Measurements from ENCODE around the gene UNC5B. TPM values are rescaled to one million over a fixed set of nuclear protein-coding genes. Genes with fewer than 3 reads are reported as not detected.

Gene UNC5B
- total RNA-seq, 2 donors from 2014 or later: 10.4 to 11.2 TPM

DNA sequence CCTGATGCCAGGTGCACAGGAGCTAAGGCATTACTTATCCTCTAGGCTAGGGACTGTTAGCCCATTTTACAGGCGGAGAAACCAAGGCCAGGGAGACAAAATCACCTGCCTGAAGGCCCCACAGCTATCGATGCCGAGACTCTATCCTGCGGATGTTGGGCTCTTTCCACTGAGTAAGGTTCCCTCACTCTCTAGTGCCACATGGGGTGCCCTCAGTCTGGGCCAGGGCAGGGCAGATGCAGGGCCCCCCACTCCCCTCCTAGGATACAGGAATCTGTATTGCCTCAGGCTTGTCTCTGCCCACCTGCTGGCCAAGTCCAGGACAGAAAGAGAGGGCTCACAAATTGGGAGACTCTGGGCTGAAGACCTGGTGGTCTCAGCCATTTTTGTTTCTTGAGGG is 45.7 kb downstream of the UNC5B start:
- Histone ChIP-seq H3K27me3 (no peaks in the 10 kb centered on the region), H3K36me3 (replicated peaks in 1 of 2; ENCODE audit: insufficient read depth in 1 of 2, low read depth in 2 of 2) (no peaks in the 10 kb centered on the region), H3K9me3 (no peaks in the 10 kb centered on the region), H3K4me3 (no peak overlapping the region), H3K4me1 (peaks cover 3% of the 10 kb centered on the region), H3K27ac (no peak overlapping the region)
- no peak for ATAC-seq
- 89 to 97% methylated on average over 4 of the region's 4 CpGs for WGBS, 2 donors
- no peak for TF ChIP-seq POLR2A (IDR thresholded peaks at IDR 0.05)
- TF ChIP-seq CTCF (IDR thresholded peaks at IDR 0.05): no peak
- DNase-seq: no peak
- intact Hi-C loops (cut with DNase I): no loop called here

GRCh38 chr10:71258446-71259145 is 46.2 kb downstream of the UNC5B start:
- 83 to 88% methylated on average over 9 of the region's 9 CpGs for WGBS, 2 donors
- ATAC-seq: no peak
- Histone ChIP-seq H3K4me3 (no peak overlapping the region), H3K36me3 (replicated peaks in 1 of 2; ENCODE audit: insufficient read depth in 1 of 2, low read depth in 2 of 2) (no peaks in the 10 kb centered on the region), H3K27ac (no peak overlapping the region), H3K4me1 (peaks cover 7% of the 10 kb centered on the region), H3K27me3 (no peaks in the 10 kb centered on the region), H3K9me3 (no peaks in the 10 kb centered on the region)
- no peak for DNase-seq
- intact Hi-C loops (cut with DNase I): no loop called here
- TF ChIP-seq POLR2A (IDR thresholded peaks at IDR 0.05) (no peak), CTCF (IDR thresholded peaks at IDR 0.05) (no peak)

DNA sequence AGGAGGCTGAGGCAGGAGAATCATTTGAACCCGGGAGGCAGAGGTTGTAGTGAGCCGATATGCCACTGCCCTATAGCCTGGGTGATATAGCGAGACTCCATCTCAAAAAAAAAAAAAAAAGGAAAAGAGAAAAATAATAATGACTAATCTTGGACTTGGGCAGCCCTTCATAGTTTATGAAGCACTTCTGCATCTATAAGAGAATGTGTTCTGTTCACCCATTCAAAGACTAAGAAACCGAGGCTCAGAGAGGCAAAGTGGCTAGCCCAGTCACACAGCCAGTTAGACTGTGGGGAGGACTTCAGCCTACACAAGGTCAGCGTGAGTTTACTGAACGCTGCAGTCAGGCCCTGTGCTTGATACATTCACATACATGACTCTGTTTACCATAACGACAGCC is 46.9 kb downstream of the UNC5B start:
- Histone ChIP-seq H3K27ac (no peak overlapping the region), H3K9me3 (no peaks in the 10 kb centered on the region), H3K4me3 (no peak overlapping the region), H3K4me1 (peaks cover 10% of the 10 kb centered on the region), H3K27me3 (no peaks in the 10 kb centered on the region), H3K36me3 (replicated peaks in 1 of 2; ENCODE audit: insufficient read depth in 1 of 2, low read depth in 2 of 2) (no peaks in the 10 kb centered on the region)
- no peak for TF ChIP-seq CTCF (IDR thresholded peaks at IDR 0.05)
- DNase-seq: no peak
- 87 to 89% methylated on average over 7 of the region's 7 CpGs for WGBS, 2 donors
- intact Hi-C loops (cut with DNase I): no loop called here
- ATAC-seq: no peak

- WGBS, 2 donors: 69 to 82% methylated on average over 7 to 13 of the region's 13 CpGs
- Histone ChIP-seq H3K36me3 (replicated peaks in 1 of 2; ENCODE audit: insufficient read depth in 1 of 2, low read depth in 2 of 2) (no peaks in the 10 kb centered on the region), H3K9me3 (no peaks in the 10 kb centered on the region), H3K4me1 (peaks cover 10% of the 10 kb centered on the region), H3K27me3 (no peaks in the 10 kb centered on the region), H3K27ac (no peak overlapping the region), H3K4me3 (no peak overlapping the region)
- TF ChIP-seq POLR2A (IDR thresholded peaks at IDR 0.05) (no peak), CTCF (IDR thresholded peaks at IDR 0.05) (no peak)
- intact Hi-C loops (cut with DNase I): no loop called here
- ATAC-seq (no peak), DNase-seq (no peak)
Measured at GRCh38 chr10:71259815-71260501, 47.6 kb downstream of the UNC5B start.
